ENCODE measurements around the gene VPS33A. TPM values are rescaled to one million over a fixed set of nuclear protein-coding genes. Genes with fewer than 3 reads are reported as not detected.

The VPS33A gene
- total RNA-seq, 1 donor from 2014 or later: 34.3 TPM

GRCh38 chr12:122182887-122183587 lies 83.3 kb downstream of the VPS33A start, which contains the start of gene LRRC43:
TSS of gene LRRC43 (plus strand) at chr12:122183123. CDS start at chr12:122183145, 22 bp downstream.
- Histone ChIP-seq H3K4me3 (ENCODE audit: insufficient read depth, low read depth, low read length) (peak within 1 kb of the TSS; percentile 52), H3K9ac (ENCODE audit: low read length) (peak within 1 kb of the TSS; percentile 43), H4K20me1 (ENCODE audit: insufficient read depth, low read length) (no peaks in the 10 kb centered on the region), H3K4me1 (ENCODE audit: insufficient read depth, low read length) (peaks cover 7% of the 10 kb centered on the region), H3K27ac (ENCODE audit: low read depth, low read length) (no peak within 1 kb of the TSS), H2AFZ (ENCODE audit: low read depth, low read length) (peak within 1 kb of the TSS; percentile 81), H3K36me3 (ENCODE audit: insufficient read depth, low read length) (no peaks in the 10 kb centered on the region), H3K4me2 (ENCODE audit: low read length) (peak within 1 kb of the TSS; percentile 89), H3K27me3 (ENCODE audit: insufficient read depth, low read length) (no peaks in the 10 kb centered on the region), H3K79me2 (ENCODE audit: insufficient read depth, low read length) (no peaks in the 10 kb centered on the region), H3K9me3 (ENCODE audit: insufficient read depth, low read depth, low read length) (no peaks in the 10 kb centered on the region)
- Mint-ChIP-seq H3K27me3 (ENCODE audit: low read depth, unreplicated experiment) (peaks cover 17% of the 10 kb centered on the region), H3K36me3 (ENCODE audit: low read depth, unreplicated experiment) (peaks cover 2% of the 10 kb centered on the region), H3K27ac (ENCODE audit: unreplicated experiment) (peak within 1 kb of the TSS; percentile 34), H3K9me3 (ENCODE audit: unreplicated experiment) (no peaks in the 10 kb centered on the region), H3K4me3 (ENCODE audit: unreplicated experiment) (peak within 1 kb of the TSS; percentile 80), H3K4me1 (ENCODE audit: low read depth, unreplicated experiment) (peaks cover 7% of the 10 kb centered on the region)
- FAIRE-seq (no peak), DNase-seq (ENCODE audit: low read depth) (peak; percentile 16)
- TF ChIP-seq, protein P1, sequence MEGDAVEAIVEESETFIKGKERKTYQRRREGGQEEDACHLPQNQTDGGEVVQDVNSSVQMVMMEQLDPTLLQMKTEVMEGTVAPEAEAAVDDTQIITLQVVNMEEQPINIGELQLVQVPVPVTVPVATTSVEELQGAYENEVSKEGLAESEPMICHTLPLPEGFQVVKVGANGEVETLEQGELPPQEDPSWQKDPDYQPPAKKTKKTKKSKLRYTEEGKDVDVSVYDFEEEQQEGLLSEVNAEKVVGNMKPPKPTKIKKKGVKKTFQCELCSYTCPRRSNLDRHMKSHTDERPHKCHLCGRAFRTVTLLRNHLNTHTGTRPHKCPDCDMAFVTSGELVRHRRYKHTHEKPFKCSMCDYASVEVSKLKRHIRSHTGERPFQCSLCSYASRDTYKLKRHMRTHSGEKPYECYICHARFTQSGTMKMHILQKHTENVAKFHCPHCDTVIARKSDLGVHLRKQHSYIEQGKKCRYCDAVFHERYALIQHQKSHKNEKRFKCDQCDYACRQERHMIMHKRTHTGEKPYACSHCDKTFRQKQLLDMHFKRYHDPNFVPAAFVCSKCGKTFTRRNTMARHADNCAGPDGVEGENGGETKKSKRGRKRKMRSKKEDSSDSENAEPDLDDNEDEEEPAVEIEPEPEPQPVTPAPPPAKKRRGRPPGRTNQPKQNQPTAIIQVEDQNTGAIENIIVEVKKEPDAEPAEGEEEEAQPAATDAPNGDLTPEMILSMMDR (IDR thresholded peaks at IDR 0.05; ENCODE audit: insufficient read depth, low read depth, low read length): no peak
- no peak for TF ChIP-seq EZH2 (IDR thresholded peaks at IDR 0.05; ENCODE audit: insufficient read depth, low read length)

Other genes with a start within 250 kb of the VPS33A start
- gene BCL7A, start 244.6 kb downstream of the VPS33A start, total RNA-seq: 8.5 and 9.6 TPM in 2 replicates
- gene MLXIP, start 187.7 kb downstream of the VPS33A start, total RNA-seq: 62.5 and 73.4 TPM in 2 replicates
- gene IL31, start 92.3 kb downstream of the VPS33A start, total RNA-seq: not detected in 2 replicates
- gene LRRC43, start 83.4 kb downstream of the VPS33A start, total RNA-seq: 0.72 and 0.73 TPM in 2 replicates
- gene B3GNT4, start 62.8 kb downstream of the VPS33A start, total RNA-seq: 0.54 and 0.62 TPM in 2 replicates
- 87.6 and 91.6 TPM in 2 replicates for gene DIABLO, start 40.4 kb downstream of the VPS33A start, total RNA-seq
- 59.4 and 70.0 TPM in 2 replicates for gene CLIP1, start 156.2 kb upstream of the VPS33A start, total RNA-seq
- 23.8 and 25.3 TPM in 2 replicates for gene ZCCHC8, start 234.4 kb upstream of the VPS33A start, total RNA-seq

Data from astrocyte (in vitro differentiated cells and primary cell).